G401.6 (cell line): ENCODE results near the gene TINAG.
"Not testable (repeated sequence)": the region's sequence is repeated elsewhere in the genome, so short reads cannot be mapped to it uniquely, and the experiment has no call there.

Experiments used
- FAIRE-seq: peaks from 2 replicates; lab custom pipeline; 2012; peaks lifted over from hg19 to GRCh38; lab: Jason Lieb, UNC

Gene TINAG

DNA sequence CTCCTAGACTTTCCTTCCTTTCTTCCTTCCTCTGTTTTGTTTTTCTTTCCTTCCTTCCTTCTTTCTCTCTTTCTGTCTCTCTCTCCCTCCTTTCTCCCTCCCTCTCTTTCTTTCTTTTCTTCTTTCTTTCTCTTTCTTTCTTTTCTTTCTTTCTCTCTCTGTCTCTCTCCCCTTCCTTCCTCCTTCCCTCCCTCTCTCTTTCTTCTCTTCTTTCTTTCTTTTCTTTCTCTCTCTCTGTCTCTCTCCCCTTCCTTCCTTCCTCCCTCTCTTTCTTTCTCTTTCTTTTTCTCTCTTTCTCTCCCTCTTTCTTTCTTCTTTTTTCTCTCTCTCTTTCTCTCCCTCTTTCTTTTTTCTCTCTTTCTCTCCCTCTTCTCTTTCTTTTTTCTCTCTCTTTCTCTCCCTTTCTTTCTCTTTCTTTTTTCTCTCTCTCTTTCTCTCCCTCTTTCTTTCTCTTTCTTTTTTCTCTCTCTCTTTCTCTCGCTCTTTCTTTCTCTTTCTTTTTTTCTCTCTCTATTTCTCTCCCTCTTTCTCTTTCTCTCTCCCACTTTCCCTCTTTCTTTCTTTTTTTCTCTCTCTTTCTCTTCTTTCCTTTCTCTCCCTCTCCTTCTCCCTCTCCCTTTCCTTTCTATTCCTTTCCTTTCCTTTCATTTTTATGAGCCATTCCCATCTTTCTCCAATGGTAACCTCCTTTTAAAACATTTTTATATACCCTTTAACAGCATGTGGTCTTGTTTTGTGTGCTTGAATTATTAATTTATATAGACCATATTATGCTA lies 2.3 kb downstream of the TINAG start:
- FAIRE-seq, result no peak

DNA sequence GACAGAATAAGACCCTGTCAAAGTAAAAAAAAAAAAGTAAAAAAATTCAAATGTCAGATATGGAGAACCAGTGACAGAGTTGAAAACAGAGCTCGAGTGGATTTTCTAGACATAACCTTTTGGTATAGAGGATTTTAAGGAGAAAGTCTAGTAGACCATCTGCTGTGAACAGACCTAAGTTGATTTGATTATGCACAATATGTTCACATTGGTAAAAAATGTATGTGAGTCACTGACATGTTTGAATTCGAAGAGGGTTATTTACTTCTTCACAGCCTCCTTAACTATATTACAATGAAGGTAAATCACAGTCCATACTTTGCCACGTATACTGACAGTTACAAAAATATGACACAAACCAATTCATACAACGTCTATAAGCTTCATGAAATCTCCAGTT lies 7.4 kb downstream of the TINAG start:
- no peak for FAIRE-seq

DNA sequence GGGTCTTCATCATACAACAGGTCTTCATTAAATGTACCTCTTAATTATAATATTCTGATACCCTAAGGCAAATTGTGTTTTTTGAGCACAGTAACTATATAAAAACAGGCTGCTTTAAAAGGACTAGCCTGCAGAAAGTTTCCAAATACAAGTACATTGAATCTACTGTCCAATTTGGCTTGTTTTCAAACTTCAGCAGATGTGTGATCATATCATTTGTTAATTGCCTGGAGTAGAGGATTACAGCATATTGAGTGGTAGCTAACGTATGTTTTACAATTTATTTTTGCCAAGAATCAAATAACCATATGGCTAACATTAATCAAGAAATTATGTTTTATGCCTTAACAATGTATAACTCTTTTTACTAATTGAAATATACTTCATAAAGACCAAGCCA lies 12.6 kb downstream of the TINAG start:
- FAIRE-seq, result no peak

DNA sequence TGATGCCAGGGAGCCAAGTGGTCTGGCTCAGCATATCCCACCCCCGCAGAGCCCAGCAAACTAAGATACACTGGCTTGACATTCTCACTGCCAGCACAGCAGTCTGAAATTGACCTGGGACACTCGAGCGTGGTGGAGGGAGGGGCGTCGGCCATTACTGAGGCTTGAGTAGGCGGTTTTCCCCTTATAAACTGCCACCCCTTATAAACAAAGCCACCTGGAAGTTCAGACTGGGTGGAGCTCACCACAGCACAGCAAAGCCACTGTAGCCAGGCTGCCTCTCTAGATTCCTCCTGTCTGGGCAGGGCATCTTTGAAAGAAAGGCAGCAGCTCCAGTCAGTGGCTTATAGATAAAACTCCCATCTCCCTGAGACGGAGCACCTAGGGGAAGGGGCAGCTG lies 19.4 kb downstream of the TINAG start:
- no peak for FAIRE-seq

DNA sequence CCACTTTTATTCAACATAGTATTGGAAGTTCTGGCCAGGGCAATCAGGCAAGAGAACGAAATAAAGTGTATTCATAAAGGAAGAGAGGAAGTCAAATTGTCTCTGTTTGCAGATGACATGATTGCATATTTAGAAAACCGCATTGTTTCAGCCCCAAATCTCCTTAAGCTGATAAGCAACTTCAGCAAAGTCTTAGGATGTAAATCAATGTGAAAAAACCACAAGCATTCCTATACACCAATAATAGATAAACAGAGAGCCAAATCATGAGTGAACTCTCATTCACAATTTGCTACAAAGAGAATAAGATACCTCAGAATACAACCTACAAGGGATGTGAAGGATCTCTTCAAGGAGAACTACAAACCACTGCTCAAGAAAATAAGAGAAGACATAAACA lies 23.3 kb downstream of the TINAG start:
- not testable (repeated sequence) for FAIRE-seq

DNA sequence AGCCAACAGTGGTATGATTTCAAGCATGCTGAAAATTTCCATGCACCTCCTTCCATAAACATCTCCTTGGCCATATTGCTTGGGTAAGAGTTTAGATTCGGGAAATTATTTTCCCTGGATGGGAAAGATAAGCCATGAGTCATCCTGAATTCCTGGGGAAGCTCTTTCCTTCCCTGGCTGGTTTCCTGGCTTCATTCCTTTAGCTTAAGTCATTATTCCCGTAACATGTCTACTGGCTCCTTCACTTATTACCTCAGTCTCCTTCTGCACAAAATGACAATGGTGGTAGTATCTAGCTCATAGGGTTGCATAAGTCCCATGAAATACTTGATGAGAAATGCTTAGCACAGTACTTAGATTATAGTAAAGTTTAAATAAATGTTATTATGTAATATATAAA lies 27.6 kb downstream of the TINAG start:
- no peak for FAIRE-seq

DNA sequence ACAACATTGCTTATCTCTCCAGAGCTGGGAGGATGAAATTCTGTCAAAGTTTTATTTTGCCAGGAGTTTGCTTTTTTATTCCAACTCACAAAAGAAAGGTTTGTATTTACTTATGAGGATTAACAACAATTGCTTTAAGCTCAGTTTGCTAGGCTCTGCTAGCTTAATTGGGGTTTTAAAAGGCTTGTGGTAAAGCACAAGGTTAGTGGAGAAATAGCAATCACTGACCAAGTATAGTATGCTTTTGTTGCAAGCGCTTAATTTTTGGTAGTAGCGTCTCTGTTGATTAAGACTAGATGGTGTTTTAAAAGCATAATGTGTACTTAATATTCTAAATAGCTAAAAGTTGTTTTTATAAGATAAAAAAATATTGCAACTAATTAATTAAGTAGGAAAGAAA lies 45.7 kb downstream of the TINAG start:
- FAIRE-seq, result no peak

DNA sequence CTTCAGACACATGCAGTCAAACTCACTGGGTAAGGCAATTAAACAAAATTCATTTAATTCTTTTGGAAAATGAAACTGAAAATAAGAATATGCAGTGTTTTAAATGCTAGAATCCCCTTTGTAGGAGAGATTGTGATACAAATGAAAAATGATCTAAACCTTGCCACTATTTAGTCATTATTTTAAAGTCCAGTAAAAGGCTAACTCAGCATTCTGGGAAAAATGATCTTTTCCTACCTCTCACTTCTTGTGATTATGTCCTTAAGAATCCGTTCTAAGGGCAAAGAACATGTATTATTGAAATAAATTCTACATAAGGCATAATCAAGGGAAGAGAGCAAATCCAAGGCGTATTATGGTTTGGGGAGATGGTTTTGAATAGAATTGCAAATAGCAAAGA lies 46.4 kb downstream of the TINAG start:
- FAIRE-seq, result no peak

DNA sequence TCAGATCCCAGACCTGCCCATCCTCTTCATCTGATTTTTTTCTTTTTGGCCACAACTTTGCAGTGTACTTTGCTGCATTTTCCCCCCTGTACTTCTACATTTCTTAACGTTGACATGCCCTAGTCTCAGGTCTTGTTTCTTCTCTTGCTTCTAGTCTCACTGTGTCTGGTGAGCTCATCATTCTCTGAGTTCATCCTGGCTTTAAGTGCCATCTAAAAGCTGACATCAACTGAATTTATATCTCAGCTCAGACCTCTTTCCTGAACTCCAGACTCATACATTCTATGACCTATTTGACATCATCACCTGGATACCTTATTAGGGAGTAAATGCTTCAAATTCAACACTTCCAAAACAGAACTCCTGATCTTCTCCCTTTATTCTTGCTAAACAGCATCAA lies 48.9 kb downstream of the TINAG start:
- FAIRE-seq, result no peak

DNA sequence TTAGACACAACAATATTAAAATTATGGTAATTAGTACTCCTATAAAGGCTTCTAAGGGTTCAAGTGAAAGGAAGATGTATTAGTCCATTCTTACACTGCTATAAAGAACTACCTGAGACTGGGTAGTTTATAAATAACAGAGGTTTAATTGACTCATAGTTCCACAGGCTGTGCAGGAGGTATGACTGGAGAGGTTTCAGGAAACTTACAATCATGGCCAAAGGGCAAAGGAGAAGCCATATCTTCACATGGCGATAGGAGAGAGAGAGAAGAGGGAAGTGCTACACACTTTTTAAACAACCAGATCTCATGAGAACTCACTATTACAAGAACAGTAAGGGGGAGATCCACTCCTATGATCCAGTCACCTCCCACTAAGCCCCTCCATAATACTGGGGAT lies 52.9 kb downstream of the TINAG start:
- no peak for FAIRE-seq

DNA sequence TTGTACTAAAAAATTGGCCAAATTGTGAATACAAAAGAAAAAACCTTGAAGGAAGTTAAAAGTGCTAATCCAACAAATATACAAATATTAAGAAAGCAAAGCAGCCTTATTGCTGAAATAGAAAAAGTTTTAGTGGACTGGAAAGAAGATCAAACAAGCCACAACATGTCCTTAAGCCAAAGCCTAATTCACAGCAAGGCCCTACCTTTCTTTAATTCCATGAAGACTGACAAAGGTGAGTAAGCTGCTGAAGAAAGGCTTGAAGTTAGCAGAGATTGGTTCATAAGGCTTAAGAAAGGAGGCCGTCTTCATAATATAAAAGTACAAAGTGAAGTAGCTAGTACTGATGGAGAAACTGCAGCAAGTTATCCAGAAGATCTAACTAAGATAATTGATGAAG lies 53.5 kb downstream of the TINAG start:
- FAIRE-seq, result no peak

DNA sequence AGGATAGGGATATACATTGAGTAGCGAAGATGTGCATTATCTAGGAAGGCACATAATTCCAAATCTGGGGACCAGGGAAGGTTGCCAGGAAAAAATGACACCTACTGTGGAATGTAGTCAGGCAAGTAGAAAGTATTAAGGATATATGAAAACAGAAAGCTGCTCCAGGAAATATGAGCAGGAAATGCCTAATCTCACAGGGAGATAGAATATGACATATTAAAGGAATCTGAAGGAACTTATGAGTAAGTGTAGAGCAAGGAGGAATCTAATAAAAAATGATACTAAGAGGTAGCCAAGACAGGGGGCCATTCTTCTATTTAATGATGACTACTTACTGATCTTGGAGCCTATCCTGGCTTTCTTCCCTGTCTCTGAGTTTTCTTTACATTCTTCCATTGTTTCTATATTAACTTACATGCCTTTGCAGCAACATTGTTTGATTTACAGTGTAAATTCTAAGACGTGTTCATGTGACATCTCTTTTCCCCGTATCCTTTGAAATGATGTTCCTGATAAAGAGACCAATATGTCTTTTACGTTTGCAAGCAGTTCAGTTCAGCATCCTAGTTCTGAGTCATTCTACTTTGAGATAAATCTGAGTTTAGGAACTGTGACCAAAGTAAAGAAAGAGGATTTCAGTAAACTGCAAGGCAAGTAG lies 58.6 kb downstream of the TINAG start:
- FAIRE-seq, result no peak

DNA sequence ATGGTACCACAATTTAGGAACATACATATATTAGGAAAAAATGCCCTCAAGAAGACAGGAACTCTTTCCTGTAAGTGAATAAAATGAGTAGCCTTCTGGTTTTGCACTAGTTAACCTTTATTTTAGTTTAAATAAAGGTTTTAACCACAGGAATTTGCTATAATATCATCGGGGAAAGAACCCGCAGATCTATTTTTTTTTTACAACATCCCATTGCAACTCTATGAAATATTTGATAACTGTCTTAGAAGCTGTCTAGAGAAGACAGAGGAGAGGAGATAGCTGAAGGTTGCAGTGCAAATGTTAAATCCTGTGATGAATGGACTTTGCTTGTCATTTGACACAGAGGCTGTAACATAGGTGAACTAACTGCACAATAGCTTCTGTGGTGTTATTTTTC lies 69.5 kb downstream of the TINAG start:
- no peak for FAIRE-seq

DNA sequence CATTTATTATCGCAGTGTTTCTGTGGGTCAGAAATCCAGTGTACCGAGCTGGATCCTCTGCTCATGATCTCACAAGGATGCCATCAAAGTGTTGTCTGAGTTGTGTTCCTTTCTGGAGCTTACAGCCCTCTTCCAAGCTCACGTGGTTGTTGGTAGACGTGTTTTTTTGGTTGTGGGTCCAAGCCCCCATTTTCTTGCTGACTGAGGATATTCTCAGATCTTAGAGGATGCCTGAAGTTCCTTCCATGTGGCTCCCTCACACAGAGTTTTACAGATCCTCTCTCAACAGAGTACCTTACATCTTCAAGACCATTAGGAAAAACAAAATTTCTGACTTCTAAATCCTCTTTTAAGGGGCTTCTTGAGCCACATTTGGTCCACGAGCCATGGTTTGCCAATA lies 78.1 kb downstream of the TINAG start:
- no peak for FAIRE-seq

DNA sequence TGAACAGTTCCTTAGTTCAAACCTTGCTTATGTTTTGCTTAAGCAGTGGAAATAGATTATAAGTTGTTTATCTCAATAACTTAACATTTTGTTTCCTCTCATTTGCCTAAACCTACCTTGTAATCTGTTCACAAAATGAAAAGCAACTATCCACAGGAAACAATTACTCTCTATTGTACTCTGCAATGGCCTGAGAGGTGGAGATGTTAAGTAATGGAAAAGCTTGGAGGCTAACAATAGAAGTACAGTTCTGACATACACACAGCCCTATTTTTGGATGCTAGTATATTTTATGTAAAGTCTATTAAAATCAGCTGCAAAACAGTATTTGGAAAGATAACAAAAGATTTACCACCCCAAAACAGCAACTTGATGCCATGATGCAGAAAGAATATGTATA lies 82.1 kb downstream of the TINAG start:
- FAIRE-seq, result no peak

DNA sequence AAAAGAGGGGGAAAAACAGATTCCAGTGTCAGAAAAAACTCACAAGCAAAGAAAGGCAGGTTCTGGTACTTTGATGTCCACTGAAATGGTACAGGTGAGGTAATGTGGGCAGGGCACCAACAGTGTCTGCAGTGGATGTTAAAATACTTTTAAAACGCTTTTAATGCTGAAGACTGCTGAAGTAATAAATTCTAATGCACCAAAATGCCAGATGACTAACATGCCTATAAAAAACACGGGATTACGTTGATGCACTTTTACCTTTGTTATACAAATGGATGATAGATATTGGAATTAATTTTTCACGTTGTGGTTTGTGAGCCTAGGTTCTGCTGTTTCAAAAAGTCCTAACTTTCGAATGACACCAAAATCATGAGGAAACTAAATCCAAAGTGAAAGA lies 83.3 kb downstream of the TINAG start:
- FAIRE-seq, result no peak

DNA sequence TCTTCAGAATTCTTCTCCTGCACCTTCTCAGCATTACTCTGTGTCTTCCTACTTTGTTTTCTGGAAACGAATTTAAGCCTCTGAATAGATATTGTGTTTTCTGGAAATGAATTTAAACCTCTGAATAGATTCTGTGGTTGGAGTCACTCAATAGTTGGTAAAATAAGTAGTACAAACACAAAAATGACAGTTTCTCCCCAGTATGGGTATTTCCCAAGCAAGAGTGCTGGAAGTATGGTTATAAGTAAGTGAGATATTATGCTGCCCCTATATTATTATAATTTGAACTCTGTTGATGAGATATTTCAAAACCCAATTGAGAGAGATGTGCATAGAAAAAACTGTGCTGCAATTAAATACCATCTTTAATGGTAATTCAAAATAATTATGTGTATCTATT lies 94.9 kb downstream of the TINAG start:
- FAIRE-seq, result no peak

DNA sequence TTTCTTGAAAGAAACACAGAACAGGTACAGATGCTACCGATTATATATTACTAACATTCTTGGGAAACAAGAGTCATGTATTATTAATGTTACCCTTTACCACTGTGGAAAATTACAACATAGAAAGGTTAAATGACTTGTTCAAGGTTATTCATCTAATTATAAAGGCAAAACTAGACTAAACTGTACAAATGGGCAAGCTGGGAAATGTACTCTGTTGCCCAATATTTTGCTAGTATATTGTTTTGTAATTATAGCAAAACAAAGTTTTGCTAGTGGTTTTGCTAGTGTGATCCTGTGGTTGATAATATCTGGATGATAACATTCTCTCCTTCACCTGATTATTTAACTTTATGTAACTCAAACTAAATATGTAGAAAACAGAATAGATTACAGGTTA lies 96.5 kb downstream of the TINAG start:
- no peak for FAIRE-seq

DNA sequence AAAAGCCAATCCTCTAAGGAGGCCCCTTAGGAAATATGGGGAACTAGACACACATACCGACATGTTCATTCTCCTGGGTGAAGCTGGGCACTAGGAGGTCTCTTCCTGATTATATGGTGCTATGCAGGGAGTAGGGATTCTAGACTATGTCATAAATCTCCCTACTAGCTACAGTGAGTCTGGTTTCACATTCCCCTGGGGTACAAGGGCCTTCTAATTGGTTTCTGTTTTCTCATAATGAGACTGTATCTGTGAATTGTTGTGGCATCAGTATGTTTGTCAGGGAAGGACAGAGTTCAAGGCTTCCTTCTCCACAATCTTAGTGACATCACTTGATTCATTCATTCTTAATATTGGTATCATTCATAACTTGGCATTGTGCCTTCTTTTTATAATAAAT lies 103.5 kb downstream of the TINAG start:
- FAIRE-seq, result no peak

DNA sequence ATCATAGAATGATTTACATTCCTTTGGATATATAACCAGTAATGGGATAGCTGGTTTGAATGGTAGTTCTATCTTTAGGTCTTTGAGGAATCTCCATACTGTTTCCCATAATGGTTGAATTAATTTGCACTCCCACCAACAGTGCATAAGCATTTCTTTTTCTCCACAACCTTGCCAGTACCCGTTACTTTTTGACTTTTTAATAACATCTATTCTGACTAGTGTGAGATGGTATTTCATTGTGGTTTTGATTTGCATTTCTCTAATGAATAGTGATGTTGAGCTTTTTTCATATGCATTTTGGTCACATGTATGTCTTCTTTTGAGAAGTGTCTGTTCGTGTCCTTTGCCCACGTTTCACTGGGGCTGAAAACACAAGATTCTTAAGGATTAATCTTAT lies 107.3 kb downstream of the TINAG start:
- no peak for FAIRE-seq

DNA sequence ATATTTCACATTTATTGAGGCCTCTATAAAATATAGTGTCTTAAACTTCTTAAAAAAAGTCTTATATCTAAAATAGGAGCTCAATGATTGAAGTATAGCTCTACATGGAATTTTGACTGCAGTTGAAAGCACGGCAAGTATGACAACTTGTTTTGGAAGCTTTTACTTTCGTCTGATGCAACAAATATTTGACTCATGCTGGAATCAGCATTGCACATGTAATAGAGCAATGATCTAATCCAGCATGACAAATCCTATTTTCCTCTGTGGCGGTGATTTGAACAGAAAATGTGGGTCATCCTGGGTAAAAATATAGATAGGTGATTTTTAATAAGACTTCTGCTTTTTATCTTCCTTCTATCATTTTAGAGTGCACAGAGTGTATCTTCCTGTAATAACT lies 111.6 kb downstream of the TINAG start:
- no peak for FAIRE-seq

DNA sequence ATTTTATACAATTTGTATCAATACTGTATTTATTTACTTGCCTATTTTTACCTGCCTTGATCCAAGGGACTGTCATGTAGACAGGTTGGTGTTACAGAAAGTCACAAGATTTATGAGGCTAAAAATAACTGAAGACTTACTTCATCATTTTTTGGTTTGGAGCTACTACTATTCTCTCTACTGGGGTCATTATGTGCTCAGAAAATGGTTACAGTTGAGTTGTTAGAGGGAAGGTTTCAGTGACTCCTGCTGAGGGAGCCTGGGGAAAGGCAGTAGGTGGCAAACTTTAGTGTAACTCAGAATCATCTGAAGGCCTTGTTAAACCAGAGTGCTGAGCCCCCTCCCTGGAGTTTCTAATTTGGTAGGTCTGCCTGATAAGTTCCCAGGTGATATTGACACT lies 118.8 kb downstream of the TINAG start:
- FAIRE-seq, result no peak

DNA sequence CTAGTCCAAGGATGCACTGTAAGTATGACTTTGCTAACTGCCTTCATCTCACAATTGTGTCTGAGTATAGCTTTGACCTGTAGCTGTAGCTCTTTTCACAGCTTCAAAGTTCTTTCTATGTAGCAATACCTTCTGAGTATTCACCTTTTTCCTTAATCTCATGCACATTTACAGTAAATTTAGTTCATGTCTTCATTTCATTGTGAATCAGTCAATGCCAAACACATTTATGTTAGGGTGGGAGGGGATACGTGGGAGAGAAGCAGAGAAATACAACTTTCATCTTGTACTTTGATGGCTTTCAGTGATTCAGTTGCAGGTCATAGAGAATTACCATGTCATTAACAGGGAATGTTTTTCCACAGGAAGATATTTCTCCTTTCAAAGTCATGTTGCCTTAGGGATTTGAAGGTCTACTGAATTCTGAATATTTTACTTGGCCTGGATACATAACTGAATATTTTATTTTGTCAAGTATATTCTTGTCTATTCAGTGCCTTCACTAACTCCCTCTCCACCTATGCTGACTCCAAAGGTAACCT lies 119.2 kb downstream of the TINAG start:
- FAIRE-seq, result no peak

DNA sequence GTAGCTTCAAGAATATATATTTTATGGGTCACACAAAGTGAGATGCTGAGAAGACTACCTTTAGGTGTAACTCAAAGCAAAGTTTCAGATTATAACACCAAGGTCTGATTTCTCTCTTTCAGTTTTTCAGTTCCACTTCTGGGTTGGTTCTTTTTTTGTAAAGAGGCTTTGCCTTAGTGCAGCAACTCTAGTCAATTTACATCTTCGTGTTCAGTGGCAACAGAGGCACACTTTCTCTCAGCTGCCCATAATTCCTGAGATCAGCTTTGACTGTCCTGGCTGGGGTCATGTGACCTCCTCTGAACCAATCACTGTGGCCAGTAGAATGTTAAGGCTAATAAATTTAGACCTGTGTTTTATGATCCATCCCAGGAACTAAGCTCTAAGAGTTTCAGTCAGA lies 120.2 kb downstream of the TINAG start:
- FAIRE-seq, result no peak
